ENCODE results near the gene EDA. TPM values are rescaled to one million over a fixed set of nuclear protein-coding genes. Genes with fewer than 3 reads are reported as not detected.

EDA gene
- total and polyA plus RNA-seq, 10 of the 15 experiments (the other 5 are each of a cell fraction or from before 2014, with no cell fraction given) = 0.06 TPM; not detected in 9

DNA sequence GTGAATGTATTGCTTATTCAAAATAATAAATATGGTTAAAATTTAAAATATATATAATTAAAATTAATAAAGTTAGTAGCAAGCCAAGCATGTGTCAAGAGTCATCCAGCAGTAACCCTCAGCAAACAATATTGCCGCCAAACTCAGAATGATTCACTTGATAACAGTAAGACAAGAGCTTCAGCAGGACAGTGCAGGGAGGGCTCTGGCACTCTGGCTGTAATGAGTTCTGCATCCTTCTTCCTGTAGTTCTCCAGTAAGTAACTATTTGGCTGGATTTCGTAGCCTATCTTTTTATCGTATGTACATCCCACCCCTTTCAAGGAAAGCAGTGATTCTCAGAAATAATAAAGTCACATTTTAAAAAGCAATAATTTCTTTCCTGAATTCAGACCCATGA lies 464.0 kb downstream of the EDA start:
- Histone ChIP-seq H3K27ac (ENCODE audit: control insufficient read depth, insufficient read depth) (no peak overlapping the region), H4K20me1 (ENCODE audit: control insufficient read depth, insufficient read depth) (no peaks in the 10 kb centered on the region), H3K36me3 (ENCODE audit: control insufficient read depth in 2 of 2, insufficient read depth in 2 of 2, low read length in 1 of 2) (no peaks in the 10 kb centered on the region), H3K27me3 (replicated peaks in 1 of 2; ENCODE audit: control insufficient read depth in 2 of 2, insufficient read depth in 2 of 2, low read length in 1 of 2) (no peaks in the 10 kb centered on the region), H3K79me2 (ENCODE audit: control insufficient read depth, insufficient read depth, low read length) (no peaks in the 10 kb centered on the region), H3K9me3 (replicated peaks; ENCODE audit: control insufficient read depth, insufficient read depth, low read length) (no peaks in the 10 kb centered on the region), H2AFZ (ENCODE audit: control insufficient read depth, low read depth, low read length) (no peak overlapping the region), H3K4me2 (ENCODE audit: control insufficient read depth, insufficient read depth) (no peak overlapping the region), H3K4me3 (no peak overlapping the region), H3K9ac (ENCODE audit: control insufficient read depth, insufficient read depth, low read length) (no peak overlapping the region), H3K4me1 (ENCODE audit: control insufficient read depth, insufficient read depth, low read length) (no peaks in the 10 kb centered on the region)
- SMC1A ChIA-PET (ENCODE audit: uncharacterized antibody, unreplicated experiment) = interaction anchor here (1.0 kb wide), 1 partner anchor 18 kb away, joined by 3 read pairs; no protein-coding TSS in a partner anchor
- DNase-seq (ENCODE audit: low read depth, low spot score) (no peak), ATAC-seq (no peak), FAIRE-seq (no peak)
- 75% methylated on average over 3 of the region's 3 CpGs for WGBS (ENCODE audit: insufficient coverage, insufficient replicate concordance, low lambda C conversion rate, missing lambda C conversion rate)
- CTCF ChIA-PET = interaction anchor here (1.2 to 1.8 kb wide), 2 partner anchors 46 to 53 kb away, joined by 4 to 5 read pairs; partner anchors contain the start of gene IGBP1
- BruUV-seq (replicated peaks) = no TSS peak
- intact Hi-C loops (cut with micrococcal nuclease; ENCODE audit: unreplicated experiment) (no loop called here), in situ Hi-C loops (cut with MboI) (no loop called here)
- TF ChIP-seq, protein P1, sequence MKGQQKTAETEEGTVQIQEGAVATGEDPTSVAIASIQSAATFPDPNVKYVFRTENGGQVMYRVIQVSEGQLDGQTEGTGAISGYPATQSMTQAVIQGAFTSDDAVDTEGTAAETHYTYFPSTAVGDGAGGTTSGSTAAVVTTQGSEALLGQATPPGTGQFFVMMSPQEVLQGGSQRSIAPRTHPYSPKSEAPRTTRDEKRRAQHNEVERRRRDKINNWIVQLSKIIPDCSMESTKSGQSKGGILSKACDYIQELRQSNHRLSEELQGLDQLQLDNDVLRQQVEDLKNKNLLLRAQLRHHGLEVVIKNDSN (IDR thresholded peaks at IDR 0.05; ENCODE audit: borderline replicate concordance, extremely low read length, insufficient read depth, low read depth, low read length) = no peak
- TF ChIP-seq SREBF1 (IDR thresholded peaks at IDR 0.05; ENCODE audit: low read length) (no peak), EED (IDR thresholded peaks at IDR 0.05; ENCODE audit: low read depth) (no peak), SPI1 (IDR thresholded peaks at IDR 0.05; ENCODE audit: borderline replicate concordance, insufficient read depth, low read depth, low read length) (no peak), SMAD1 (IDR thresholded peaks at IDR 0.05; ENCODE audit: low read depth, partially characterized antibody) (no peak), EP300 (IDR thresholded peaks at IDR 0.05; ENCODE audit: borderline replicate concordance in 1 of 2, control insufficient read depth in 1 of 2, low read depth in 2 of 2, low read length in 2 of 2) (no peak), RELA (IDR thresholded peaks at IDR 0.05; ENCODE audit: borderline replicate concordance, partially characterized antibody) (no peak), SUZ12 (IDR thresholded peaks at IDR 0.05; ENCODE audit: unreplicated experiment) (no peak), NRF1 (conservative IDR thresholded peaks at IDR 0.05; ENCODE audit: low read depth, low read length) (no peak), SUPT20H (IDR thresholded peaks at IDR 0.05; ENCODE audit: borderline replicate concordance, control insufficient read depth, low read depth, low read length) (no peak), TBL1XR1 (IDR thresholded peaks at IDR 0.05; ENCODE audit: low read depth, low read length) (no peak)
- TF ChIP-seq, protein P2, sequence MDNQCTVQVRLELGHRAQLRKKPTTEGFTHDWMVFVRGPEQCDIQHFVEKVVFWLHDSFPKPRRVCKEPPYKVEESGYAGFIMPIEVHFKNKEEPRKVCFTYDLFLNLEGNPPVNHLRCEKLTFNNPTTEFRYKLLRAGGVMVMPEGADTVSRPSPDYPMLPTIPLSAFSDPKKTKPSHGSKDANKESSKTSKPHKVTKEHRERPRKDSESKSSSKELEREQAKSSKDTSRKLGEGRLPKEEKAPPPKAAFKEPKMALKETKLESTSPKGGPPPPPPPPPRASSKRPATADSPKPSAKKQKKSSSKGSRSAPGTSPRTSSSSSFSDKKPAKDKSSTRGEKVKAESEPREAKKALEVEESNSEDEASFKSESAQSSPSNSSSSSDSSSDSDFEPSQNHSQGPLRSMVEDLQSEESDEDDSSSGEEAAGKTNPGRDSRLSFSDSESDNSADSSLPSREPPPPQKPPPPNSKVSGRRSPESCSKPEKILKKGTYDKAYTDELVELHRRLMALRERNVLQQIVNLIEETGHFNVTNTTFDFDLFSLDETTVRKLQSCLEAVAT (IDR thresholded peaks at IDR 0.05) = no peak
- TF ChIP-seq, protein P3, sequence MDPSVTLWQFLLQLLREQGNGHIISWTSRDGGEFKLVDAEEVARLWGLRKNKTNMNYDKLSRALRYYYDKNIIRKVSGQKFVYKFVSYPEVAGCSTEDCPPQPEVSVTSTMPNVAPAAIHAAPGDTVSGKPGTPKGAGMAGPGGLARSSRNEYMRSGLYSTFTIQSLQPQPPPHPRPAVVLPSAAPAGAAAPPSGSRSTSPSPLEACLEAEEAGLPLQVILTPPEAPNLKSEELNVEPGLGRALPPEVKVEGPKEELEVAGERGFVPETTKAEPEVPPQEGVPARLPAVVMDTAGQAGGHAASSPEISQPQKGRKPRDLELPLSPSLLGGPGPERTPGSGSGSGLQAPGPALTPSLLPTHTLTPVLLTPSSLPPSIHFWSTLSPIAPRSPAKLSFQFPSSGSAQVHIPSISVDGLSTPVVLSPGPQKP (IDR thresholded peaks at IDR 0.05; ENCODE audit: low read depth, low read length) = no peak
- TF ChIP-seq, protein P4, sequence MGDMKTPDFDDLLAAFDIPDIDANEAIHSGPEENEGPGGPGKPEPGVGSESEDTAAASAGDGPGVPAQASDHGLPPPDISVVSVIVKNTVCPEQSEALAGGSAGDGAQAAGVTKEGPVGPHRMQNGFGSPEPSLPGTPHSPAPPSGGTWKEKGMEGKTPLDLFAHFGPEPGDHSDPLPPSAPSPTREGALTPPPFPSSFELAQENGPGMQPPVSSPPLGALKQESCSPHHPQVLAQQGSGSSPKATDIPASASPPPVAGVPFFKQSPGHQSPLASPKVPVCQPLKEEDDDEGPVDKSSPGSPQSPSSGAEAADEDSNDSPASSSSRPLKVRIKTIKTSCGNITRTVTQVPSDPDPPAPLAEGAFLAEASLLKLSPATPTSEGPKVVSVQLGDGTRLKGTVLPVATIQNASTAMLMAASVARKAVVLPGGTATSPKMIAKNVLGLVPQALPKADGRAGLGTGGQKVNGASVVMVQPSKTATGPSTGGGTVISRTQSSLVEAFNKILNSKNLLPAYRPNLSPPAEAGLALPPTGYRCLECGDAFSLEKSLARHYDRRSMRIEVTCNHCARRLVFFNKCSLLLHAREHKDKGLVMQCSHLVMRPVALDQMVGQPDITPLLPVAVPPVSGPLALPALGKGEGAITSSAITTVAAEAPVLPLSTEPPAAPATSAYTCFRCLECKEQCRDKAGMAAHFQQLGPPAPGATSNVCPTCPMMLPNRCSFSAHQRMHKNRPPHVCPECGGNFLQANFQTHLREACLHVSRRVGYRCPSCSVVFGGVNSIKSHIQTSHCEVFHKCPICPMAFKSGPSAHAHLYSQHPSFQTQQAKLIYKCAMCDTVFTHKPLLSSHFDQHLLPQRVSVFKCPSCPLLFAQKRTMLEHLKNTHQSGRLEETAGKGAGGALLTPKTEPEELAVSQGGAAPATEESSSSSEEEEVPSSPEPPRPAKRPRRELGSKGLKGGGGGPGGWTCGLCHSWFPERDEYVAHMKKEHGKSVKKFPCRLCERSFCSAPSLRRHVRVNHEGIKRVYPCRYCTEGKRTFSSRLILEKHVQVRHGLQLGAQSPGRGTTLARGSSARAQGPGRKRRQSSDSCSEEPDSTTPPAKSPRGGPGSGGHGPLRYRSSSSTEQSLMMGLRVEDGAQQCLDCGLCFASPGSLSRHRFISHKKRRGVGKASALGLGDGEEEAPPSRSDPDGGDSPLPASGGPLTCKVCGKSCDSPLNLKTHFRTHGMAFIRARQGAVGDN (IDR thresholded peaks at IDR 0.05) = no peak
- POLR2A ChIA-PET = interaction anchor here (0.8 kb wide), 1 partner anchor 1995 kb away, joined by 3 read pairs; no protein-coding TSS in a partner anchor
- RAD21 ChIA-PET (ENCODE audit: unreplicated experiment) = no interaction called here
